GM18873 (cell line): ENCODE measurements around the gene ST8SIA6.
"Not testable (repeated sequence)": the region's sequence is repeated elsewhere in the genome, so short reads cannot be mapped to it uniquely, and the experiment has no call there.

Source experiments
- ATAC-seq: cut with Tn5 transposase; IDR thresholded peaks from one replicate; pipeline ENCODE4 v1.9.1; 2021; ENCODE audit warnings: mild to moderate bottlenecking, moderate library complexity, moderate number of reproducible peaks; ENCODE audit not compliant: unreplicated experiment, low FRiP score

Gene ST8SIA6

GRCh38 chr10:17351506-17351905, 102.9 kb downstream of the ST8SIA6 start:
- no peak for ATAC-seq

DNA sequence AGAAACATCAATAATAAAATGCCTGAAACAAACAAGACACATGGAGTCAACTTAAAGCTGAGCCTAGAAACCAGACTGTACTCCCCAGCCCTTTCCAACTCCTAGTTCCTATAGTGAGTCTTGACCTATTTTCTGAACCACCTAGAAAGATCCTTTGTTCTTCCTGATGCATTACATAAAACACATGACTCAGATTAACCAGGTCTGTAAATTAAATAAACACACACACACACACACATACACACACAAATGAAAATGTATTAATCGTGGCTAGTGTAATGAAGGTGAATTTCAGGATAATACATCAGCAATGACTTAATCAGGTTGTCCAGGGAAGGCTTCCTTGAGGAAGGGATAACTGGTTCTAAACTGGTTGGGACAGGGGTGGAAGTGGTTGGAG, 104.7 kb downstream of the ST8SIA6 start:
- ATAC-seq = no peak

GRCh38 chr10:17348501-17349349, 105.7 kb downstream of the ST8SIA6 start:
- no peak for ATAC-seq

DNA sequence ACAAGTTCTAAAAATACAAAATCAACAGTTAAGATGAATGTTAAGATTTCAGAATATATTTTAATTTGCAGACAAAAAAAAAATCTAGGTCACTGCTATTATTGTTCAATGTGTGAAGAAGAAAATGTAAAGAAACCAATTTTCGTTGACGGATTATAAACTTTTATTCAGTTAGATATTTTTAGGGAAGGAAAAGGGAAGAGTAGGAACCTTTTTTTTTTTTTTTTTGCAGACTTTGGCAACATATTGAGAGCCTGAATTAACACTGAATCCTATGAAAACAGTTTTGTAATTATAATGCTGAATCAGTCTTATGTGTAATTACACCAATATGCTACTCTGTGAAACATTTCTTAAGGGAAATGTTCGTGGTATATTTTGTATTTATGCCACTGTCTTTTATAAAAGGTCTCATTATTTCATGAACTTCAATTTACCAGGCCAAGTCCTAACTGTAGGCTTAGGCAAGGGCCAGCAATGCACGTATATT, 106.3 kb downstream of the ST8SIA6 start:
- no peak for ATAC-seq

DNA sequence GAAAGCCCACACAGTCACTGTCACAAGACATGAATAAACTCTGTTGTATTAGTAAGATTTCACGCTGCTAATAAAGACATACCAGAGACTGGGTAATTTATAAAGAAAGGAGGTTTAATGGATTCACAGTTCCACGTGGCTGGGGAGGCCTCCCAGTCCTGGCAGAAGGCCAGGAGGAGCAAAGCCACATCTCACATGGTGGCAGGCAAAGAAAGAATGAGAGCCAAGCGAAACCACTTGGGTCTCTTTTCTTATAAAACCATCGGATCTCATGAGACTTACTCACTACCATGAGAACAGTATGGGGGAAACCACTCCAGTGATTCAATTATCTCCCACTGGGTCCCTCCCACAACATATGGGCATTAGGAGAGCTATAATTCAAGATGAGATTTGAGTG, 110.2 kb downstream of the ST8SIA6 start:
- ATAC-seq = no peak

- no peak for ATAC-seq
Measured at GRCh38 chr10:17343118-17343517, 111.3 kb downstream of the ST8SIA6 start.

DNA sequence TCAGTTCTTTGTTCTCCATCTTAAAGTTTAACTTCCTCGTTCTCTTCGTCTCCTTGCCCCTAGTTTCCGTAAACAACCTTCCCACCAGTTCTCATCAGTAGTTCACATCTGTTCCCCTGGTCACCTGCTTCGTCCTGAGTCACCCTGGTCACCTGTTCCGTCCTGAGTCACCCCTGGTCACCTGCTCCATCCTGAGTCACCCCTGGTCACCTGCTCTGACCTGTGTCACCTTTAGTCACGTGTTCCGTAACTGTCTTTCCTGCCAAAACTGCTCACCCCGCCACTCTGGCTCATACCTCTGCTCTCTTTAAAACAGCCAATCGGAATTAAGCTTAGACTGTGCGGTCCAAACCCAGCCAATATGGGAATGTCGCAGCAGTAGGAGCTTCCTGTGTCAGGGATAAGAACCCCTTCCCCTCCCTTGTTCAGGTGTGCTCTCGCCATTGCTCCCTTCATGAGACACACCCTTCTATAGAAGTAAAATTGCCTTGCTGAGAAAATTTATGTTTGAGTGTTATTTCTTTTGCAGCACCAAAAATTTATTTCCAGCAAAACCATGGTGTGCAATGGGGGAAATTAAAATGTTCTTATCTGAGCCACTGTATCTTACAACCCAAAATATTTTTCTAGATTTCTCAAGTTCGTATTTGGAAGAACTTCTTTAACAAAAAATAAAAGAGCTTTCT, 114.1 kb downstream of the ST8SIA6 start:
- ATAC-seq = no peak

- no peak for ATAC-seq
Measured at GRCh38 chr10:17335065-17335464, 119.3 kb downstream of the ST8SIA6 start.

- no peak for ATAC-seq
Measured at GRCh38 chr10:17330501-17330900, 123.9 kb downstream of the ST8SIA6 start.

DNA sequence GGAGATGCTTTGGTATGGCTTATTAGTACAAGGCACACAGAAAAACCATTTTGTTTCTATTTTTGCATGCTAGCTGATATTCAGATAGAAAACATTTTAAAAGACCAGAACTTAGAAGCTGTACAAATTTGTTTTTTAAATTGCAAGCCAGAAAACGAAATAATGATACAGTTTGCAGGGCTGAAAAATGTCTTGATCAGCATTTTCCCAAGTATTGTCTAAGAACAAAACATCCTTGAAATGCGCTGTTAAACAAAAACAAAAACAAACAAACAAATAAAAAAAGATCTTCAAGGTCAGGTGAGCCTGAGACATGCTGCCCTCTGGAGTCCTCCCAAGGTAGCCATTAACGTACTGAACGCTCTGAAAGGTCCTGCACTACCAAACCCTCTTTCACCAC, 128.0 kb downstream of the ST8SIA6 start:
- ATAC-seq = no peak

DNA sequence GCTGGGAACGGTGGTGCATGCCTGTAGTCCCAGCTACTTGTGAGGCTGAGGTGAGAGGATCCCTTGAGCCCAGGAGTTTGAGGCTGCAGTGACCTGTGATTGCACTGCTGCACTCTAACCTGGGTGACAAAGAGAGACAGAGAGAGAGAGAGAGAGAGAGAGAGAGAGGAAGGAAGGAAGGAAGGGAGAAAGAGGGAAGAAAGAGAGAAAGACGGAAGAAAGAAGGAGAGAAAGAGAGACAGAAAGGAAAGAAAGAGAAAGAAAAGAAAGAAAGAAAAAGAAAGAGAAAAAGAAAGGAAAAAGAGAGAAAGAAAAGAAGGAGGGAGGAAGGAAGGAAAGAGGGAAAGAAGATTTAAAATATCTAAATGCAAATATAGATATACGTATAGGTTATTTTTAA, 132.4 kb downstream of the ST8SIA6 start:
- ATAC-seq = not testable (repeated sequence)

DNA sequence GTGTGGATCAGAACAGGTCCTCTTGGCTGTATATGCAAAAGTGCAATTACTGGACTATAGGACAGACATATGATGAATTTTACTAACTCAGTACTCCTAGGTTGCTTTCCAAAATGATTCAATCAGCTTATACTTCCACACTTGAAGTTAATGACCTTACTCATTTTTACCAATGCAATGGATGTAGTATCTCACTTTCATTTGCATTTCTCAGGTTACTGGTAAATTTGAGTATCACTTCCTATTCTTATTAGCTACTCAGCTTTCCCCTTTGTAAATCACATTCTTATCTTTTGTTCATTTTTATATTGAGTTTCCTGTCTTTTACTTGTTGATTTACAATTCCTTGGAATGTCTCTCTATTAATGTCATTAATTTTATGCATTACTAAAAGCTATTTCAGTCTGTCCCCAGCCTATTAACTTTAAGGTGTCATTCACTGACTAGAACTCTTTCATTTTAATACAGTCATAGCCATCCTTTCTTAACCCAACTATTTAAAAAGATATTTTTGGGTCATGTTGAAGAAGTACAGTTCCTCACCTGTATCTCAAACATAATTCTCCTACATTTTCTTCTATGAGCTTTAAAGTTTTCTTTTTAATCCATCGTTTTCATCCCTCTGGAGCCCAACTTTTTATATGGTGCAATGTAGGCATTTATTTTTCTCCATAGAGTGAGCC, 137.8 kb downstream of the ST8SIA6 start:
- ATAC-seq = peak; percentile 79

GRCh38 chr10:17309435-17309834, 145.0 kb downstream of the ST8SIA6 start:
- no peak for ATAC-seq

DNA sequence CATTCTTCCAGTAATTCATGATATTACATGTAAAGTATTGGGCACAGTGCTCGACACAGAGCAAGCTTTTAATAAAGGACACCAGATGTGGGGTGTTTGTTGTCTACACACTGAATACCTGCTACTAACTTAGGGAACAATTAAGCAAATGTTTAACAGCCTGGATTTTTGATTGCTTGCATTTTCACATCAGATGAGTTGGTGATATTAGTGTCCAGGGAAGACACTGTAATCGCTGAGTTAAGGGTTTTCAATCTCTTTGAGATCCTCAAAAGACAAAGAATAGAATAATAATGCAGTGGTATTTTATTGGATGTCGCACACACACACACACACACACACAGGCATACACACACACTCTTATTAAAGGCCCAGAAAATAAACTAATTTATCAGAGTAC, 147.3 kb downstream of the ST8SIA6 start:
- ATAC-seq = no peak

- no peak for ATAC-seq
Measured at GRCh38 chr10:17292375-17292774, 162.0 kb downstream of the ST8SIA6 start.

DNA sequence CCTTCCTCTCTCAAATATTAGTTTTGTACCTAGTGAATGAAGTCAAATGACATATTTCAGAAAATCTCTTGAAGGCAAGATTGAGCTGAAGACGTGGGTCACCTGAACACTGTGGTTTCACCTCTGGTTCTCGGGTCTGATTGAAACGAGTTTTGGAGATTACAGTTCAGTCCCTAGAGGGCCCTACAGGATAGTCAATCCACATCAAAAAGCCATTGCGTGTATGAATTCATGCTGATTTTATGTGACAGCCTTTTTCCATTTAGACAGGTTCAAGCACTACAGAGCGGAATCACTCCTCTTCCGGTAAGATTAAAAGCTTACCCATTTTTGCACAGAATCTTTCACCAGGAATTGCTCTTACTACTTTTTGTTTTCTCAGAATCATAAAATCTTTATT, 164.2 kb downstream of the ST8SIA6 start:
- no peak for ATAC-seq

- ATAC-seq = no peak
Measured at GRCh38 chr10:17289763-17290162, 164.6 kb downstream of the ST8SIA6 start.

- no peak for ATAC-seq
Measured at GRCh38 chr10:17286562-17287550, 167.5 kb downstream of the ST8SIA6 start.

DNA sequence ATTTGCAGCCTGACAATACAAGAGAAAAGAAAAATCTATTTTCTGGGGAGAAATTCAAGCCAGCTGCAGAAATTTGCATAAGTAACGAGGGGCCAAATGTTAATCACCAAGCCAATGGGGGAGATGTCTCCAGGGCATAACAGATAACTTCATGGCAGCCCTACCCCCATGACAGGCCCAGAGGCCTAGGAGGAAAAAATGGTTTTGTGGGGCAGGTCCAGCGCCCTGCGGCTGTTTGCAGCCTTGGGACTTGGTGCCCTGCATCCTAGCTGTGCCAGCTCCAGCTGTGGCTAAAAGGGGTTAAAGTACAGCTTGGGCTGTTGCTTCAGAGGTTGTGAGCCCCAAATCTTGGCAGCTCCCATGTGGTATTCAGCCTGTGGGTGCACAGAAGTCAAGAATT, 172.1 kb downstream of the ST8SIA6 start:
- no peak for ATAC-seq
